GM18519 (cell line): Measurements from ENCODE around the gene PNPLA7.

Source experiments
- ATAC-seq: cut with Tn5 transposase; IDR thresholded peaks from one replicate; pipeline ENCODE4 v1.9.1; 2021; ENCODE audit warnings: mild to moderate bottlenecking, moderate library complexity; ENCODE audit not compliant: unreplicated experiment, low FRiP score

PNPLA7 gene

GRCh38 chr9:137437691-137438590, 112.3 kb downstream of the PNPLA7 start:
- no peak for ATAC-seq

GRCh38 chr9:137436761-137437600, 113.2 kb downstream of the PNPLA7 start:
- ATAC-seq: no peak

GRCh38 chr9:137435980-137436760, 114.0 kb downstream of the PNPLA7 start:
- no peak for ATAC-seq

- ATAC-seq: no peak
Measured at GRCh38 chr9:137435381-137435891, 114.8 kb downstream of the PNPLA7 start.

GRCh38 chr9:137434498-137435380, 115.5 kb downstream of the PNPLA7 start:
- ATAC-seq: no peak

GRCh38 chr9:137433916-137434431, 116.2 kb downstream of the PNPLA7 start:
- ATAC-seq: no peak

- no peak for ATAC-seq
Measured at GRCh38 chr9:137433349-137433915, 116.8 kb downstream of the PNPLA7 start.

- no peak for ATAC-seq
Measured at GRCh38 chr9:137432687-137433348, 117.4 kb downstream of the PNPLA7 start.

- ATAC-seq: no peak
Measured at GRCh38 chr9:137431416-137431931, 118.7 kb downstream of the PNPLA7 start.

- no peak for ATAC-seq
Measured at GRCh38 chr9:137430723-137431415, 119.3 kb downstream of the PNPLA7 start.

GRCh38 chr9:137429974-137430722, 120.1 kb downstream of the PNPLA7 start:
- no peak for ATAC-seq

- ATAC-seq: no peak
Measured at GRCh38 chr9:137429546-137429890, 120.7 kb downstream of the PNPLA7 start.

- ATAC-seq: no peak
Measured at GRCh38 chr9:137428841-137429545, 121.2 kb downstream of the PNPLA7 start.

- ATAC-seq: no peak
Measured at GRCh38 chr9:137428311-137428630, 121.9 kb downstream of the PNPLA7 start.

- no peak for ATAC-seq
Measured at GRCh38 chr9:137427454-137428310, 122.5 kb downstream of the PNPLA7 start.
